CD4-positive, alpha-beta T cell treated with Interleukin-15 for 4 hours (primary cell): ENCODE measurements around the gene TLE6.
A peak's percentile ranks its signal among the peaks of the same experiment; 100 is the strongest.
"Not testable (repeated sequence)": the region's sequence is repeated elsewhere in the genome, so short reads cannot be mapped to it uniquely, and the experiment has no call there.

Source experiments
- DNase-seq: peaks from one replicate; pipeline ENCODE4 v3.0.0-alpha.2; 2020; ENCODE audit warnings: low spot score

The TLE6 gene

DNA sequence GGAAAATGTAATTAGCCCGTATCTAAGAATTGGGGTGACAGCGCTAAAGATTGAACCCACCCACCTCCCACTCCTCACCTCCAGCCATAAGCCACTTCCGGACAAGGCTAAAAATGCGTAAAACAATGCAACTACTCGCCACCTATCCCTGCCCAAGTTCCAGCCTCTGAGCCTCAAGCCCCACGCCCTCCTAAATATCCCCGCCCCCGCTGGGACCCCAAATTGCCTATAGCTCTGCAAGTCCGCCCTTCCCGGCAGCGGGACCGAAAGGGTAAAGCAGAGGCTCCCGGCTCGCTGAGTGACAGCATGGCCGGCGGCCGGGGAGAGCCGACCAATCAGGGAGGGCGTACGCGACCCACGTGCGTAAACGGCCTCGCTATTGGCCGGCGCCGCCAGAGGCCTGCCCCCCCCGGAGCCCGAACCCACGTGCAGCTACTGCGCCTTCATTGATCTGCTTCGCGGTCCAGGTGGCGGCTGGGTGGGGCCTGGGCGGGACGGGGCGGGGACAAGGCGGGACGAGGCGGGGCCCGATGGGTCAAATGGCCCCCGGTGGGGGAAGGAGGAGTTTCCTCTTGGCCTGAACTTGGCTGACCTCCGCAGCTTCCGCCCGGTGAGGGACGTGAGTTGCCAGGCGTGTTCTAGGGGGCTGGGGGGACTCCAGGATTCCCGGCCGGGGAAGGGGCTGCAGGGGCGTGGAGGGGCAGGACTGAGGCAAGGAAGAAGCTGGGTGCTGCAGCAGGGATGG lies at the start of gene TLE6:
TLE6 (plus strand) TSS at position 564 of the 745 bp plus-strand sequence. CDS start 670 bp downstream, outside the sequence.
- peak; percentile 92 for DNase-seq

DNA sequence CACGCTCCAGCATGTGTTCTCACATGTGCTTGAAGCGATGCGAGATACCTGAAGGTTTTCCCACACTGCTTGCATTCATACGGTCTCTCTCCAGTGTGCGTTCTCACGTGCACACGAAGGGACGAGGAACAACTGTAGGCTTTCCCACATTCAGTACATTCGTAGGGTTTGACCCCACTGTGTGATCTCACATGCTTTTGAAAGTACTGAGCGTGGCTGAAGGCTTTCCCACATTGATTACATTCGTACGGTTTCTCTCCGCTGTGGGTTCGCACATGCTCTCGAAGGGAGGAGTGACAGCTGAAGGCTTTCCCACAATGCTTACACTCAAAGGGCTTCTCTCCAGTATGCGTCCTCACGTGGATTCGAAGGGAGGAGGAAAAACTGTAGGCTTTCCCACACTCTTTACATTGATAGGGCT lies 43.9 kb upstream of the TLE6 start:
- DNase-seq, result no peak

DNA sequence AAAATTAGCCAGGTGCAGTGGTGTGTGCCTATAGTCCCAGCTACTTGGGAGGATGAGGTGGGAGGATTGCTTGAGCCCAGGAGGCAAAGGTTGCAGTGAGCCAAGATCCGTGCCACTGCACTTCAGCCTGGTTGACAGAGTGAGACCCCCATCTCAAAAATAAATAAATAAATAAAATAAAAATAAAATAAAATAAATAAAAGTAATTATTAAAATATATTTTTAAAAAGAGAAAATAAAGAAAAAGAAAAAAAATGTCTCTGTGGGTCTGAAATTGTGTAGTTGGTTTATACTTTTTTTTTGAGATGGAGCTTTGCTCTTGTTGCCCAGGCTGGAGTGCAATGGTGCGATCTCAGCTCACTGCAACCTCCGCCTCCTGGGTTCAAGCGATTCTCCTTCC lies 41.5 kb upstream of the TLE6 start:
- not testable (repeated sequence) for DNase-seq

DNA sequence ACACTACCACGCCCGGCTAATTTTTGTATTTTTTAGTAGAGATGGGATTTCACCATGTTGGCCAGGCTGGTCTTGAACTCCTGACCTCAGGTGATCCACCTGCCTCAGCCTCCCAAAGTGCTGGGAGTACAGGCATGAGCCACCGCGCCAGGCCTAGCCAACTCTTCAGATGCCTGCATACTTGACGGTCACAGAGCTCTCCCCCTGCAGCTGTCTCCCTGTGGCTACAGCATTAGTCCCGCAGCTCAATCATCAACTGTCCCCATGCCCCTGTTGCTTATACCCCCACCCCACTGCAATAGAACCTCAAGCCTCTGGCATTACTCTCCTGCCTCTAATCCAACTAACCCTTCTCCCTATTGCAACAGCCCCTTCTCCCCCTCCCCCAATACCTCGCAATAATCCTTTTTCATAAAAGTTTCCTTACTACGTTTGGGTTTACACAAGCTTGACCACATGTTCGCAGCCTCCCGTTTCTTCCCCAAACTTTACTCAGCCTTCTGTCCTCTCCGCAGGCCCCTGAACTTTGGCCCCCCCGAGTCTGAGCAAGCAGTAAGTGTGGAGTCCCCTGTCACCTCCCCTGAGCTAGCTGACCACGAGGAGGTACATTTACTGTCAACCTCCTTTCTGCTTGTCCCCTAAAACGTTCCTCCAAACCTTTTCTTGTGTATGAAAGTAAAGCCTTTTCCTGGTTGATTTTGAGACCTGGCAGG lies 34.3 kb upstream of the TLE6 start:
- no peak for DNase-seq

- no peak for DNase-seq
Observed at GRCh38 chr19:2944403-2944774, 33.0 kb upstream of the TLE6 start.

DNA sequence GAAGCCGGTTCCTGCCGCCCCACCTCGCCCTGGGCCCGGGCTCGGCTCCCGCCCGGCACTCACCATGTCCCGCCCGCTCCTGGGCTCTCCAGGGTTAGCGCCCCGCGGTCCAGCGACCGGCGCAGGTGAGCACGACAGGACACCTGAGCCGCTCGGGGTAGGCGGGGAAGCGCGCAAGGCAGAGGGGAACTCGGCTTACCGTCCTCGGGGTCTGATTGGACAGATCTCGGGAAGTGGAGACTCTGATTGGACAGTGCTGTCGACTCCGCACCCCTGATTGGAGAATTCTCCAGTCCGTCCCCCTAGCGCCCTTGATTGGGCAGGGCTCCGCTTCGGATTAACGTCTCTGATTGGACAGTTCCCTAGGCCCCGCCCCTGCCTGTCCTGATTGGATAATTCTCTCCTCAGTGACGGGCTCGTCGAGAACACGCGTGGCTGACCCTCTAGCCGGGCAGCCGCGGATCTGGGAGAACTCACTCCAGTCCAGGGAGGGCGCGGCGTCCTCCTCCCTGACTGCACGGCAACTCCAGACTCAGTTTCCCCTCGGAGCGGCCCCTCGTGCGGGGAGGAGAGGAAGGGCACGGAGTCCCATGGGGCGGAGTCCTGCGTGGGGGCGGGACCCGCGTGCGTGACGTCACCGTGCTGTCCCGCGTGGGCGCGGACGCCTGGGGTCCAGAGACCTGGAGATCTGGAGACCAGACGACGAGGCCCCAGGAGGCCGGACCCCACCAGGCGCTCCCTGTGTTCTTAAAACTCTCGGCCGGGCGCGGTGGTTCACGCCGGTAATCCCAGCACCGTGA lies 32.4 kb upstream of the TLE6 start, which contains the start of gene ZNF77:
ZNF77 (minus strand) TSS at position 197 of the 800 bp plus-strand sequence; CDS start at position 66, 131 bp downstream.
- DNase-seq, result peak; percentile 100

GRCh38 chr19:2945575-2946184 lies 31.7 kb upstream of the TLE6 start:
- DNase-seq, result no peak

DNA sequence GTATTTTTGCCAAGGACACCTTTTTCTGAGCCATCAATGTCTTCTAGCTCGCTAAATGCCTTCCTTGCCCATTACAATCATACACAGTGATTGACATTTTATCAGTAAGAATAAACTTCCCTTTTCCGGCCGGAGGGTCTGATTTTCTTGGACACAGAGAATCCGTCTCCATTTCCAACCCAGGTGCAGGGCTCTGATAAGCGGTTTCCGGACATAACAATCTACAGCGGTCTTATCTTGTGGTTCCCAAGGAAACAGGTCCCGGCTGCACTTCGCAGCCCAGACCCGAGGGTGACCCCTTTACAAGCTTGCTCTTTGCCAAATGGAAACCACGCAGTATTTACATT lies 27.5 kb upstream of the TLE6 start:
- DNase-seq, result peak; percentile 4

DNA sequence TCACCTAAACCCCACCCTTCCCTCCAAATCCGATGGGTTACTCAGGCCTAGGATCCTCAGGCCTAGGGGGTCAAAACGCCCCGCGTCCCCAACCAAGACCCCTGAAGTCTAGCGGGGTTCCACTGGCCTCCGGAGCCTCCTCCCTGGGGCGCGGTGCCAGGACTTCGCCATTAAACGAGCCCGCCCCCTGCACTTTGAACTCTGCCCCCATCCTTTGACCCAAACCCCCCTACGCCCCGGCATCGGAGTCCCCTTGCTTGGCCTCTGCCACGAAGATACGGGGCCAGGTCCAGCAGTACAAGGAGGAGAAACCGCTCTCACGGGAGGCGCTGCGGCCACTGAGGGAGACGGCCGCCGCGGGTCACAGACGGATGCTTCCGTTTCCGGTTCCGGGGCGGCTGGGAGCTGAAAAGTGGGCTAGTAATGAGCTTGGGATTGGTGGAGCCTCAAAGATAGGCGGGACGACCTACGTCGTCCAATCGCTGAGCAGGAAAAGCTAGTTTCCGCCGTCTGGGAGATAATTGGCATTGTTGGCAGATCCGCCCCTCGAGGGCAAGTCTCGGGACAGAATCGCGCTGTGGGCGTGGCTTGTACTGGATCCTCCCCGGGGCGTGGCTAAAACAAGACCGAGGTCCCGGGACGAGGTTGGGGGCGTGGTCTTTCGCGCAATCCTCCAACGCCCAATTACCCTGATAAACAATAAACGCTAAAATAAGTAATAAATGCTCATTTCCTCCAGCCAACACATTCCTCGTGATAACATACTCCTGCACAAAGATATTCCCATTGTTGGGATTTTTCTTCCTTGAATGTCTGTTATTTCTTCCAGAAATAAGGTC lies 26.9 kb upstream of the TLE6 start:
- DNase-seq, result peak; percentile 100

DNA sequence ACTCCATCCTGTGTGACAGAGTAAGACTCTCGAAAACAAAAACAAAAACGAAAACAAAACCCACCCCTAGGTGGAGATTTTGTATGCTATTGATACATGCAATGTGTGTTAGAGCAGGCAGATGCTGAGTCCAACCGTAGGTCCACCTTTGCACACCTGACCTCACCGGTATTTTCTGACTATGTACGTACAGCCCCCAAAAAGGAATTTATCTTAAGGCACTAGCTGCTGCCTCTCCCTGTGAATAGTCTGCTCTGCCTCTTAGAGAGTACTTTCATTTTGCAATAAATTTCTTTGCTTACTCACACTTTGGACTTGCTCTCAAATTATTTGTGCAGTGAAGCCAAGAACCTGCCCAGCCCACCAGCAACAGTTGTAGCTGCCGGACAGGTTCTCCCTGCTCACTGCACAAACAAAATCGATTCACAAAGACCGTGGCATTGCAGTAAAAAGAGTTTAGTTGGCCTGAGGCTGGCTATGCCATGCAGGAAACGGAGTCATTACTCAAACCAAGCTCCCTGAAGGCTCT lies 24.3 kb upstream of the TLE6 start:
- DNase-seq, result no peak

GRCh38 chr19:2957160-2957559 lies 20.2 kb upstream of the TLE6 start:
- no peak for DNase-seq

GRCh38 chr19:2960120-2960519 lies 17.2 kb upstream of the TLE6 start:
- DNase-seq, result no peak

DNA sequence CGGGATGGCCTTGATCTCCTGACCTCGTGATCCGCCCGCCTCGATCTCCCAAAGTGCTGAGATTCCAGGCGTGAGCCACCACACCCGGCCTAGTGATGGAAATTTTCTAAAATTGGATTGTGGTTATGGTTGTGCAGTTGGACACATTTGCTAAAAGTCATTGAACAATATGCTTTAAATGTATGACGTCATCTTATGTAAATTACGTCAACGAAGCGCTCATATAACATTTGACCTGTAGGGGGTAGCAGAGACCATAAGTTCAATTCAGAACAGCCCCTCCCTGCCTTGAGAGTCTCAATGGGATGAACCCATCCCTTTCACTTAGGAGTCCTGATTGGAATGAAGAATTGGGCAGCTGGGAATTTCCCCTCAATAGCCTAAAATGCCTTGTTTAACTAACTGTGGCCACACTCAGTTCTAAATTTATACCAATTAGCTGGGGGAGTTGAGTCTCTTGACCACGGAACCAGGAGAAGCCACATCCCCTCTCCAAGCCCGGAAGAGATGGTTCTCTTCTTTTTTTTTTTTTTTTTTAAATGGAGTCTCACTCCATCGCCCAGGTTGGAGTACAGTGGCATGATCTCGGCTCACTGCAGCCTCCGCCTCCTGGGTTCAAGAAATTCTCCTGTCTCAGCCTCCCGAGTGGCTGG lies 15.2 kb upstream of the TLE6 start:
- DNase-seq, result peak; percentile 80

- DNase-seq, result no peak
Observed at GRCh38 chr19:2963122-2963521, 14.2 kb upstream of the TLE6 start.

GRCh38 chr19:2963631-2964030 lies 13.7 kb upstream of the TLE6 start:
- DNase-seq, result not testable (repeated sequence)

DNA sequence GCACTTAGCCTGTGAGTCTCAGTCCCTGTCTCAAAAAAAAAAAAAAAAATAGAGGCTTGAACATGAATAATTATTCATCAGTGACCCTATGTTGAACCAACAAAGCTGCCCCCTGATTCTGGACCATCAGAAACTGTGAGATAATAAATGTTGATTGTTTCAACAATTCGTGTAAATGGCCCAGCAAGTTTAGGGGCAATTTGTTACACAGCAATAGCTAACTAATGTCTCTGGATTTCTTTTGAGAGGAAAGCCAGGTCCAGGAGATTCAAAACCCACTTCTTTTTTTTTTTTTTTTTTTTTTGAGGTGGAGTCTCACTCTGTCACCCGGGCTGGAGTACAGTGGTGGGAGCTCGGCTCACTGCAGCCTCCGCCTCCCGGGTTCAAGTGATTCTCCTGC lies 12.5 kb upstream of the TLE6 start:
- DNase-seq, result no peak

DNA sequence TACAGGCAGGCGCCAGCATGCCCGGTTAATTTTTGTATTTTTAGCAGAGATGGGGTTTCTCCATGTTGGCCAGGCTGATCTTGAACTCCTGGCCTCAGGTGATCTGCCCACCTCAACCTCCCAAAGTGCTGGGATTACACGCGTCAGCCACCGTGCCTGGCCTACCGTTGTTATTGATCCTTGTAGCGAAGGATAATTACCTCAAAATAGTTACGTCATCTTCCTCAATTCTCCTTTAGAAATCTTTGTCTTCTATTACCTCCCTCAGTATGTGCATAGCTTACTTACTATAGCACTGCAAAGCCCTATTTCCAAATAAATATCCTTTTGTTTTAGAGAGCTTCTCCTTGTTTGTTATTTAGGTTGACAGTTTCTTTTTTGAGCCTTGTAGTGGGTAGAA lies 9.4 kb upstream of the TLE6 start:
- no peak for DNase-seq

DNA sequence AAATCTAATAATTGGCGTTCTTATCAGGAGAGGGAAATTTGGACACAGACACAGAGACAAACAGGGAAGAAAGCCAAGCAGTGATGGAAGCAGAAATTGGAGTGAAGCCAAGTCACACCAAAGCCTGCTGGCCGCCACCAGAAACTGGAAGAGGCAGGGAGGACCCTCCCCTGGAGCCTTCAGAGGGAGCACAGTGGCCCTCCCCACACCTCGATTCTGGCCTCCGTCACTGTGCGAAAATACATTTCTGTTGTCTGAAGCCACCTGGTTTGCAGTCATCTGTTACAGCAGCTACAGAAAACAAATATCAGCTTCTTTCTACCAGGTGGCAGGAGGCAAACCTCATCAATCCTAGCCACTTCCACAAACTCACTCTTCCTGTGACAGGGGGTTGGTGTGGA lies 8.3 kb upstream of the TLE6 start:
- DNase-seq, result no peak

DNA sequence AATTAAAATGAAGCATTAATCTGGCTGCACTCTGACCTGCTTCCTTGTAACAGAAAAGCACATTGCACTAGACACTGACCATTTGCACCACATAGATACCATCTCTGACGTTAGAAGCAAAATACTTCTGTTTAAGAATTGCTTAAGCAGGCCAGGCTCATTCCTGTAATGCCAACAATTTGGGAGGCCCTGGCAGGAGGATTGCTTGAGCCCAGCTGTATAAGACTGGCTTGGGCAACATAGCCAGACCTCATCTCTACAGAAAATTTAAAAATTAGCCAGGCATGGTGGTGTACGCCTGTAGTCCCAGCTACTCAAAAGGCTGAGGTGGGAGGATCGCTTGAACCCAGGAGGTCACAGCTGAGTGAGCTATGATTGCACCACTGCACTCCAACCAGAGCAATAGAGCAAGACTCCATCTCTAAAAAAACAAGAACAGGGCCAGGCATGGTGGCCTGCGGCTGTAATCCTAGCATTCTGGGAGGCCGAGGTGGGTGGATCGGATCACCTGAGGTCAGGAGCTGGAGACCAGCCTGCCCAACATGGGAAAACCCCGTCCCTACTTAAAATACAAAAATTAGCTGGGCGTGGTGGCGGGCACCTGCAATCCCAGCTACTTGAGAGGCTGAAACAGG lies 7.0 kb upstream of the TLE6 start:
- DNase-seq, result no peak

DNA sequence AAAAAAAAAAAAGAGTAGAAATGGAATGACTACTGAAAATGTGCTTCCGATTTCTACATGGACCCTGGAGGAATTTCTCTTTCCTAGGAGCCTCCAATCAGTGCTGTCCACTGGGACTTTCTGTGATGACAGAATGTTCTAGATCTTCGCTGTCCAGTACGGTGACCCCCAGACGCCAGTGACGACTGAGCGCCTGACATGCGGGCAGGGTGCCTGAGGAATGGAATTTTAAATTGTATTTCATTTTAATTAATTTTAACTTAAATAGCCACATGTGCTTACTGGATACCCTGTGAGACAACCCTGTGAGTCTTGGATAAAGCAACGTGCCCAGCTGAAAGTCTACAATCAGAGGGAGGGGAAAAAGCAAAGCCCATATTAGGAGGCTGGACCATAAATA lies 4.1 kb upstream of the TLE6 start:
- no peak for DNase-seq
